AG04450 (cell line): ENCODE data around the gene RAB40C. TPM values are rescaled to one million over a fixed set of nuclear protein-coding genes. Genes with fewer than 3 reads are reported as not detected.
A peak's percentile ranks its signal among the peaks of the same experiment; 100 is the strongest.

ENCODE experiments used
- CTCF ChIA-PET: fragments of 300-600, 350-600 bp; formaldehyde crosslinking; extraction: SDS; loops from one replicate; lab custom pipeline; 2022; ENCODE audit warnings: antibody characterized with exemption, inconsistent platforms; lab: Charles Lee
- POLR2A ChIA-PET: fragments of 350-600 bp; formaldehyde crosslinking; extraction: SDS; loops from one replicate; lab custom pipeline; 2021; ENCODE audit warnings: antibody characterized with exemption, inconsistent platforms; lab: Yijun Ruan, JAX
- DNase-seq: peaks from one replicate; pipeline ENCODE4 v3.0.0-alpha.2; 2011; ENCODE audit warnings: low read depth, low spot score
- H3K27ac ChIP-seq: one replicate; pipeline ENCODE4 v1.5.1; 2012; ENCODE audit warnings: low read depth, low read length, control low read depth
- H3K27me3 ChIP-seq: one replicate; pipeline ENCODE4 v1.6.0; 2012; ENCODE audit warnings: low read length; ENCODE audit not compliant: control insufficient read depth, insufficient read depth
- H3K4me3 ChIP-seq: 2 replicates; pipeline ENCODE4 v1.5.1; 2011; ENCODE audit warnings: mild to moderate bottlenecking, low read depth, low read length, control low read depth
- H3K9me3 ChIP-seq: 2 replicates; pipeline ENCODE4 v1.5.1; 2012; ENCODE audit warnings: low read length; ENCODE audit not compliant: control insufficient read depth, insufficient read depth
- polyA plus RNA-seq: library from polyadenylated mRNA; depleted of rRNA; stranded (reverse); fragments of >200 nt; gene quantifications from 2 replicates; pipeline ENCODE4 v1.2.3, GENCODE V29; 2011
- TF ChIP-seq, protein P1 (sequence below): IDR thresholded peaks from 2 replicates; pipeline ENCODE4 v1.5.1; 2011; ENCODE audit warnings: low read depth, low read length, control low read depth, inconsistent platforms

RAB40C gene
- polyA plus RNA-seq, 1 experiment: 4.2 TPM

GRCh38 chr16:642189-643049 lies 52.6 kb downstream of the RAB40C start:
- Histone ChIP-seq H3K27ac (no peak overlapping the region), H3K9me3 (no peaks in the 10 kb centered on the region; the same call in 1 of the 2 replicates), H3K4me3 (peak overlapping the region; percentile 80), H3K27me3 (no peaks in the 10 kb centered on the region)
- CTCF ChIA-PET: no interaction called here
- POLR2A ChIA-PET: no interaction called here
- DNase-seq: no peak
- TF ChIP-seq, protein P1, sequence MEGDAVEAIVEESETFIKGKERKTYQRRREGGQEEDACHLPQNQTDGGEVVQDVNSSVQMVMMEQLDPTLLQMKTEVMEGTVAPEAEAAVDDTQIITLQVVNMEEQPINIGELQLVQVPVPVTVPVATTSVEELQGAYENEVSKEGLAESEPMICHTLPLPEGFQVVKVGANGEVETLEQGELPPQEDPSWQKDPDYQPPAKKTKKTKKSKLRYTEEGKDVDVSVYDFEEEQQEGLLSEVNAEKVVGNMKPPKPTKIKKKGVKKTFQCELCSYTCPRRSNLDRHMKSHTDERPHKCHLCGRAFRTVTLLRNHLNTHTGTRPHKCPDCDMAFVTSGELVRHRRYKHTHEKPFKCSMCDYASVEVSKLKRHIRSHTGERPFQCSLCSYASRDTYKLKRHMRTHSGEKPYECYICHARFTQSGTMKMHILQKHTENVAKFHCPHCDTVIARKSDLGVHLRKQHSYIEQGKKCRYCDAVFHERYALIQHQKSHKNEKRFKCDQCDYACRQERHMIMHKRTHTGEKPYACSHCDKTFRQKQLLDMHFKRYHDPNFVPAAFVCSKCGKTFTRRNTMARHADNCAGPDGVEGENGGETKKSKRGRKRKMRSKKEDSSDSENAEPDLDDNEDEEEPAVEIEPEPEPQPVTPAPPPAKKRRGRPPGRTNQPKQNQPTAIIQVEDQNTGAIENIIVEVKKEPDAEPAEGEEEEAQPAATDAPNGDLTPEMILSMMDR: no peak

DNA sequence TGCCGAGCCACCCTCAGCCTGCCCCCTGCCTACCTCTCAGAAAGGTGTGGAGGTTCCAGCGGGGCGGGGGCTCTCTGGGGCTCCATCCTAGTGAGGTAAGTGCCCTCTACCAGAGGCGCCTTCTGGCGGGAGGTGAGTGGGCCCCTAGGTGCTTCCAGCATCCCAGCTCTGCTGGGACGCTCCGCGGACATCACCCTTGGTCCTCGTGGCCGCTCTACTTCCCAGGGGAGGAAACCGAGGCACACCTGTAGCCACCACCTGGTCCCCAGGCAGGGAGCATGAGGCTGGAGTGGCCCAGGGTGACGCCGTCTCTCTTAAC lies 53.1 kb downstream of the RAB40C start:
- Histone ChIP-seq H3K4me3 (peak overlapping the region; percentile 80), H3K27me3 (no peaks in the 10 kb centered on the region), H3K27ac (no peak overlapping the region), H3K9me3 (no peaks in the 10 kb centered on the region; the same call in 1 of the 2 replicates)
- TF ChIP-seq, protein P1: no peak
- no peak for DNase-seq
- POLR2A ChIA-PET: no interaction called here
- CTCF ChIA-PET: no interaction called here

DNA sequence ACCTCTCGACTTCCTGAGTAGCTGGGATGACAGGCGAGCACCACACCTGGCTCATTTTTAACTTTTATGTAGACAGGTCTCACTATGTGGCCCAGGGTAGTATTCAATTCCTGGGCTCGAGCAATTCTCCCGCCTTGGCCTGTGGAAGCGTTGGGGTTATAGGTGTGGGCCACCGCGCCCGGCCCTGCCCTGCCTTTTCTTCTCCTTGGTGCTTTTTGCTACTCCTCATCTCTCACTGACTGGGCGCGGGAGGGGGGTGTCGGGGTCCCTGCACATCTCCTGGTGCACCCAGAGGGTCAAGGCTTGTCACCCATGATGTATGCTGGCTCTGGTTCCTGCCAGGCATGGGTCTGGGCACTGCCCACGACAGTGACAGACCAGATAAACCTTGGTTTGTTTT lies 54.7 kb downstream of the RAB40C start:
- TF ChIP-seq, protein P1: no peak
- POLR2A ChIA-PET: no interaction called here
- CTCF ChIA-PET: no interaction called here
- Histone ChIP-seq H3K9me3 (no peaks in the 10 kb centered on the region; the same call in 1 of the 2 replicates), H3K27ac (no peak overlapping the region), H3K27me3 (no peaks in the 10 kb centered on the region), H3K4me3 (no peak overlapping the region)
- no peak for DNase-seq

DNA sequence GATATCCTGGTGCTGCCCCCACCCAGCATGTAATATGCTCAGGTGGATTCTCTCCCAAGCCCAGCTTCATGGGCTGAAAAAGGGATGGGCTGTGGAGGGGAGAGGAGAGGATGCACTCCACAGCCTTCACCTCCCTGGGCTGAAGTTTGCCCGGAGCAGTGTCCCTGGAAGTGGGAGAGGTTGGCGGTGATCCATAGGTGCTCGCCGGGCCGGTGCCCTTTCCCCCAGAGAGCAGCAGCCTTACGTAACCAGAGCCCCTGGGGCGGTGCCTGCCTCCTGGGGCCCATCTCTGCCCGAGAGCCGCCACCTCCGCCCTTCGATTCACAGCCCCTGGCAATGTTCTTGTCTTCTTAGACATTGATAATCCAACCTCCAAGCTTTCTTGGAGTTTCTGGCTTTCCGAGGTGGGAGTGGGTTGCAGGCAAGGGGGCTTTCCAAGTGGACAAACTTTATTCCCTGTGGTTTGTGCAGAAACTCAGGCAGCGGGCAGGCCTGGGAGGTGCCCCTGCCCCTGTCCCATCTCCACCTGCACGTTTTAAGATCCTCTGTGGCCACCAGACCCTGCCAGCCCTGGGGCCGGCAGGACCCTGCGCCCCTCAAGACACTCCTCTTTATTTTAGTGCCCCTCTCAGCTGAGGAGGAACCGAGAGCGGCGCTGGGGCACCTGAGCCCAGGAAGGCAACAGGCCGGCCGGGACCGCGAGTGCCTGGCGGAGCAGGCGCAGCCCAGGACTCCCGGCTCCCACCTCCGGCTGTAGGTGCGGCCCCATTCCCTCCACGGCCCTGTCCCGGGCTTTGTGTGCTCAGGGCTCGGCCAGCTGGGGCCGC lies 56.2 kb downstream of the RAB40C start:
- no peak for DNase-seq
- Histone ChIP-seq H3K9me3 (no peaks in the 10 kb centered on the region; the same call in 1 of the 2 replicates), H3K4me3 (no peak overlapping the region), H3K27ac (no peak overlapping the region), H3K27me3 (no peaks in the 10 kb centered on the region)
- ChIA-PET CTCF (no interaction called here), POLR2A (interaction anchor here (0.7 kb wide), 1 partner anchor 549 kb away, joined by 3 read pairs; no protein-coding TSS in a partner anchor)
- TF ChIP-seq, protein P1: no peak
